ENCODE data around the gene SMYD1.
A peak's percentile ranks its signal among the peaks of the same experiment; 100 is the strongest.

The SMYD1 gene

GRCh38 chr2:88148929-88149438 lies 81.4 kb downstream of the SMYD1 start:
- DNase-seq: no peak

GRCh38 chr2:88159481-88159880 lies 91.9 kb downstream of the SMYD1 start:
- no peak for DNase-seq

- DNase-seq: peak; percentile 33
Observed at GRCh38 chr2:88159955-88160415, 92.4 kb downstream of the SMYD1 start.

- DNase-seq: no peak
Observed at GRCh38 chr2:88160517-88160916, 92.9 kb downstream of the SMYD1 start.

- no peak for DNase-seq
Observed at GRCh38 chr2:88161446-88162244, 94.0 kb downstream of the SMYD1 start.

All from stimulated activated CD4-positive, alpha-beta T cell treated with anti-CD3 and anti-CD28 coated beads, Interleukin-12 subunit alpha, Interleukin-12 subunit beta, amount 100 ng/mL, for 4 hours (primary cell).